ENCODE measurements around the gene TSPAN11. TPM values are rescaled to one million over a fixed set of nuclear protein-coding genes. Genes with fewer than 3 reads are reported as not detected.

The TSPAN11 gene
- polyA plus RNA-seq, 2 of the 4 experiments (the other 2 are of a cell fraction): 0.01 to 0.06 TPM

GRCh38 chr12:30913323-30913722 is 13.2 kb upstream of the TSPAN11 start:
- WGBS (ENCODE audit: missing lambda C conversion rate): 31% methylated on average over 4 of the region's 4 CpGs
- TF ChIP-seq NPAS2 (CRISPR knock-in tag; IDR thresholded peaks at IDR 0.05; ENCODE audit: borderline replicate concordance) (no peak), REST (IDR thresholded peaks at IDR 0.05) (no peak), CTCF (IDR thresholded peaks at IDR 0.05) (no peak), RNF2 (IDR thresholded peaks at IDR 0.05; ENCODE audit: borderline replicate concordance, low read depth) (no peak), HDAC2 (IDR thresholded peaks at IDR 0.05) (no peak), RCOR1 (IDR thresholded peaks at IDR 0.05; ENCODE audit: low read depth, low read length) (no peak)
- Histone ChIP-seq H3K27ac (no peak overlapping the region), H3K4me3 (no peak overlapping the region), H3K4me2 (no peak overlapping the region), H3K4me1 (no peaks in the 10 kb centered on the region), H3K9me3 (no peaks in the 10 kb centered on the region)
- ChIA-PET CTCF (no interaction called here), POLR2A (no interaction called here)
- ATAC-seq: no peak
- no peak for DNase-seq (ENCODE audit: low read depth in 1 of 2, low spot score in 1 of 2)
- FAIRE-seq: no peak

- POLR2A ChIA-PET: no interaction called here
- ATAC-seq (no peak), FAIRE-seq (no peak), DNase-seq (ENCODE audit: low read depth in 1 of 2, low spot score in 1 of 2) (no peak)
- WGBS (ENCODE audit: missing lambda C conversion rate): 64% methylated on average over 9 of the region's 9 CpGs
- H3K9me3 ChIP-seq: no peaks in the 10 kb centered on the region
- H3K27ac ChIP-seq: no peak overlapping the region
- CTCF ChIA-PET: no interaction called here
- H3K4me3 ChIP-seq: no peak overlapping the region
- H3K4me2 ChIP-seq: no peak overlapping the region
- no peaks in the 10 kb centered on the region for H3K4me1 ChIP-seq
- no peak for TF ChIP-seq PBX3 (IDR thresholded peaks at IDR 0.05)
- no peak for TF ChIP-seq HOXA7 (CRISPR knock-in tag; IDR thresholded peaks at IDR 0.05)
- TF ChIP-seq FOSL2 (IDR thresholded peaks at IDR 0.05): no peak
- TF ChIP-seq FOSL2 (CRISPR knock-in tag; IDR thresholded peaks at IDR 0.05): no peak
- no peak for TF ChIP-seq CHD2 (IDR thresholded peaks at IDR 0.05; ENCODE audit: low read length, partially characterized antibody)
- TF ChIP-seq REST (IDR thresholded peaks at IDR 0.05): no peak
- TF ChIP-seq E2F6 (IDR thresholded peaks at IDR 0.05; ENCODE audit: borderline replicate concordance, low read depth): no peak
- no peak for TF ChIP-seq CEBPB (IDR thresholded peaks at IDR 0.05)
- TF ChIP-seq HEYL (CRISPR knock-in tag; IDR thresholded peaks at IDR 0.05): no peak
- TF ChIP-seq HMGXB4 (CRISPR knock-in tag; IDR thresholded peaks at IDR 0.05; ENCODE audit: borderline replicate concordance): no peak
- no peak for TF ChIP-seq MYC (IDR thresholded peaks at IDR 0.05; ENCODE audit: borderline replicate concordance, low read length)
- TF ChIP-seq POLR2A (IDR thresholded peaks at IDR 0.05; ENCODE audit: low read length): no peak
- no peak for TF ChIP-seq RARB (CRISPR knock-in tag; IDR thresholded peaks at IDR 0.05)
- TF ChIP-seq TP53 (CRISPR knock-in tag; IDR thresholded peaks at IDR 0.05): no peak
- no peak for TF ChIP-seq ESRRA (IDR thresholded peaks at IDR 0.05; ENCODE audit: borderline replicate concordance, low read length)
- TF ChIP-seq HES2 (IDR thresholded peaks at IDR 0.05): no peak
These were observed 11.5 kb upstream of the TSPAN11 start for GRCh38 chr12:30914986-30915591.

Measured in A549 (cell line).